Measurements from ENCODE around the gene CDKL1.
"Not testable (repeated sequence)": the region's sequence is repeated elsewhere in the genome, so short reads cannot be mapped to it uniquely, and the experiment has no call there.

Gene CDKL1

DNA sequence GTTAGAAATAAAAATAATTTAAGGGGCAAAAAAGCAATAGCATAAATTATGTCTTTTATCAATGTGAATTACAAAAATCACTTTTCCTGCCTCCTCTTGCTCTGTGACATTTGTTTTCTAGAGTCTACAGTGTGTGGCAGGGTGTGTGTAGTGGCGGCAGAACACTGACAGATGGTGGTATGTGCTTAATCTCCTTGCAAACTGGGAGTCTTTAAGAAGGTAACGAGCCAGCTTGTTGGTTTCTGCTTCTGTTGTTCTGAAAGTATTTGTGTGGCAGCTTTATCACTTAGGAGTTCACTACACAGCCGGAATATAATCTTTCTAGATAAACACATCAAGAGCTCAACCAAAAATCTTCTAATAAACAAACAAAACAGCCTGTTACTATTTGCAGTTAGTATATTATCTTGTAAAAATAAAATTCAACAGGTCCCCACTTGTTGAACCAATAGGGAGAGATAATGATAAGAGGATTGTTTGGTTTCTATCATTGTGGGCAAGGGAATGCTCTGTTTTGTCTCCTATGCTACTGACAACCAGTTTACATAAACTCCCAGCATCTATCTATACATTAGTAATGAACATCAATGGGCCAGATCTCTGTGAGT is 13.0 kb downstream of the CDKL1 start:
- DNase-seq, result no peak

DNA sequence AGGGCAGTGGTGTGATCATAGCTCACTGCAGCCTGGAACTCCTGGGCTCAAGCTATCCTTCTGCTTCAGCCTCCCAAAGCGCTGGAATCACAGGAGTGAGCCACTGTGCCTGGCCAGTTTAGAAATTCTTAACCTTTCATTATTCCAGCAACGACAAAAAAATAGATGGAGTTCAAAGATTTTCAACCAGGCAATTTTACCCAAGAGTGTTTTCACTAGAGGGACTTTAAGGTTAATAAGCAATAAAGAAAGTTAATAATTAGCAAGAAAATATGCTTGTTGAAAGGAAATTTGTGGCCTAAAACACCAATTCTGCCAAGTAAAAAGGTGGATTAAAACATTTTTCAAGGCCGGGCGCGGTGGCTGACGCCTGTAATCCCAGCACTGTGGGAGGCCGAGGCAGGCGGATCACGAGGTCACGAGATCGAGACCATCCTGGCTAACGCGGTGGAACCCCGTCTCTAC is 14.8 kb downstream of the CDKL1 start:
- DNase-seq, result no peak

DNA sequence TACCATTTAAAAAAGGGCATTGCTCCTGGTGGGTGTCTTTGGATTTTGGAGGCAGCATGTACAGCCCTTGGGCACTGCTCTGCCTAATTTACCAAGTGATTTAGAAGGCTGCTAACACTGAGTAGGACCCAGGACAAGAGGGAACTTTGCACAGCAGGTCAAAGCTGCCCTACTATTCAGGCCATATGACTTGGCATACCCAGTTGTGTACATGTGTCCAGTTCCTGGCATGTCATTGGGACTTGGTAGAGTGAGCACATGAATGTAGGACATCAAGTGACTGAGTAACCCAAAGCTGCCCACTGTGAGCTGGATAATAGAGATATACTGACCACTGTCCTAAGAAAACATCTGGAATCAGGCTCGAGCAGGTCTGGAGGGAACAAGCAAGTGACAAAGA is 15.7 kb downstream of the CDKL1 start:
- DNase-seq, result no peak

GRCh38 chr14:50380455-50380854 is 16.2 kb downstream of the CDKL1 start:
- DNase-seq, result no peak

- DNase-seq, result no peak
Measured at GRCh38 chr14:50379563-50379962, 17.1 kb downstream of the CDKL1 start.

GRCh38 chr14:50377550-50378085 is 19.1 kb downstream of the CDKL1 start:
- no peak for DNase-seq

GRCh38 chr14:50375760-50376159 is 20.9 kb downstream of the CDKL1 start:
- DNase-seq, result no peak

- DNase-seq, result no peak
Measured at GRCh38 chr14:50373959-50374358, 22.7 kb downstream of the CDKL1 start.

DNA sequence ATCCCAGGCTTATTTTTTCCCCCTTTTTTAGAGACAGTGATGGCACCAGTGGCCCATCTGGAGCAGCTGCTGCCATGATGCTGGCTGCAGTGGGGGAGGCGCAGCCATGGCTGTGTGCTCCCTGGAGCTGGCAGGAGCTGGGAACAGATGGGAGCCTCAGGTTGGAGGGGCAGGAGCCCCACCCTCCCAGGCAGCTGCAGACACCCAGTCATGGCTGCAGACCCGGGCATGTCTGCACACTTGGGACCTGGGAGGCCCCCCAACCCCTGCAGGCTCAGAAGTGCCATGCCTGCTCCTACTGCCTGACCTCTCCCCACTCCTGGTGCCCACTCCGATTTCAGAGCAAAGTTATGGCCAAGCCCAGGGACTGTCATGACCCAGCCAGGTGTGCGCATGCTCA is 25.1 kb downstream of the CDKL1 start:
- DNase-seq, result no peak

GRCh38 chr14:50366589-50366988 is 30.1 kb downstream of the CDKL1 start:
- DNase-seq, result no peak

GRCh38 chr14:50366115-50366514 is 30.6 kb downstream of the CDKL1 start:
- no peak for DNase-seq

GRCh38 chr14:50365572-50365971 is 31.1 kb downstream of the CDKL1 start:
- not testable (repeated sequence) for DNase-seq

- no peak for DNase-seq
Measured at GRCh38 chr14:50364792-50365191, 31.9 kb downstream of the CDKL1 start.

GRCh38 chr14:50363714-50364111 is 33.0 kb downstream of the CDKL1 start:
- no peak for DNase-seq

- no peak for DNase-seq
Measured at GRCh38 chr14:50362764-50363713, 33.6 kb downstream of the CDKL1 start.

DNA sequence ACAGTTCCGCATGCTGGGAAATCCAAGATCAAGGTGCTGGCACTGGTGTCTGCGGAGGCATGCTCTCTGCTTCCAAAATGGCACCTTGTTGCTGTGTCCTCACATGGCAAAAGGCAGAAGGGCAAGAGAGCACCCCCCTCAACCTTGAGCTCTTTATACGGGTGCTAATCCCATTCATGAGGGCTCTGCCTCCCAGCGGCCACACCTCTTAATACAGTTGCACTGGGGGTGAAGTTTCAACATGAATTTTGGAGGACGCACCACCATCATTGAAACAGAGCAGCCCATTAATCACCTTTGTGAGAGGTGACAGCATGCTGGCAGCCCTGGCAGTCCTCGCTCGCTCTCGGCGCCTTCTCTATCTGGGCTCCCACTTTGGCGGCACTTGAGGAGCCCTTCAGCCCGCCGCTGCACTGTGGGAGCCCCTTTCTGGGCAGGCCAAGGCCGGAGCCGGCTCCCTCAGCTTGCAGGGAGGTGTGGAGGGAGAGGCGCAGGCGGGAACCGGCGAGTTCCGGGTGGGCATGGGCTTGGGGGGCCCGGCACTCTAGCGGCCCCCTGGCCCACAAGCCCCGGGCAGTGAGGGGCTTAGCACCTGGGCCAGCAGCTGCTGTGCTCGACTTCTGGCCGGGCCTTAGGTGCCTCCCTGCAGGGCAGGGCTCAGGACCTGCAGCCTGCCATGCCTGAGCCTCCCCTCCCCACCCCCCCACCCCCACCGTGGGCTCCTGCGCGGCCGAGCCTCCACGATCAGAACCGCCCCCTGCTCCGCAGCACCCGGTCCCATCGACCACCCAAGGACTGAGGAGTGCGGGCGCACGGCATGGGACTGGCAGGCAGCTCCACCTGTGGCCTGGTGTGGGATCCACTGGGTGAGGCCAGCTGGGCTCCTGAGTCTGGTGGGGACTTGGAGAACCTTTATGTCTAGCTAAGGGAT is 34.9 kb downstream of the CDKL1 start:
- not testable (repeated sequence) for DNase-seq

- DNase-seq, result no peak
Measured at GRCh38 chr14:50360851-50361250, 35.8 kb downstream of the CDKL1 start.

DNA sequence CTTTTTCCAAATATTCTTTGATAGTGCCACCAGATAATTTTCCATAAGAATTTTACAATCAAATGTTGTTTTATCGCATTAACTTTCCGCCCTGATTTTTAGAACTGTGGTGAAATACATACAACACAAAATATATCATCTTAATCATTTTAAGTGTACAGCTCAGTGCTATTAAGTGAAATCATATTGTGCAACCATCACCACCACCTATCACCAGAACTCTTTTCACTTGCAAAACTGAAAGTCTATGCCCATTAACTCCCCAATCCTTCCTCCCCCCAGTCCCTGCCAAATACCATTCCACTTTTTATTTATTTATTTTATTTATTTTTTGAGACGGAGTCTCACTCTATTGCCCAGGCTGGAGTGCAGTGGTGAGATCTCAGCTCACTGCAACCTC is 36.6 kb downstream of the CDKL1 start:
- no peak for DNase-seq

DNA sequence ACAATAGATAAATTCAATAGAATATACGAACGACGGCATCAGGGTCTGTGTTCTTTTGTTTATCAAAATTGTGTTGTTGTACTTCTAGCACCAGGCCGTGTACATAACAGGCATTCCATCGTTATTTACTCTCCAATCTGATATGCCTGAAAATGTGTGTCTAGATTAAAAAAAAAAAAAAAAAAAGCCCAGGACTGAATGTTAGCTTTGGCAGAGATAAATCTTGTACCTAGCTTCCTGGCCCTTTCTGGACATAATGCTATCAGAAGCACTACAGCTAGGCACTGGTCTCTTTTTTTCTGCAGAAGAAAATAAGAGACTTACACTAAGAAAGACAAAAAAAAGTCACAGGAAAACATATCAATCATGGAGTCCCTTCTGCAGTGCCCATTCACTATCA is 37.0 kb downstream of the CDKL1 start:
- DNase-seq, result no peak

GRCh38 chr14:50357753-50358395 is 38.8 kb downstream of the CDKL1 start:
- DNase-seq, result no peak

DNA sequence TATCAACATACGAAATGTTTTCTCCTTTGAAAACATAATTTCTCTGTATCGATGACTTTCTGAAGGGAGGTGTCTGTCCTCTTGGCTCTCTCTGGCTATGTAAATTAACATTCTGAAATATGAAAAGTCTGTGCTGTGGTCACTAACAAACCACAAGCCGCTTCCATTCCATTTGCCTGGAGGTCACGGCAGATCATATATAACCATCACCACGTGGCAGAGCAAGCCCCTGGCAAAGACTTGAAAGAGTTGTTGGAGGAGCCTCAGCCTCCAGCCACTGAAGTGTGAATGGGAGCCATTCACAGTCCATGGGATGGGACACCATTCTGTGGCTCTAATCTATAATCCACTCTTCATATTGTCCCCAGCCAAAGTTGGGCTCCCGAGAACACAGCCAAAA is 39.6 kb downstream of the CDKL1 start:
- no peak for DNase-seq

GRCh38 chr14:50356283-50356682 is 40.4 kb downstream of the CDKL1 start:
- not testable (repeated sequence) for DNase-seq

Measured in NCI-H2029 treated with DMSO at 0.1 percent for 48 hours (cell line).